GM23338 (cell line): ENCODE data around the gene KRT84. TPM values are rescaled to one million over a fixed set of nuclear protein-coding genes. Genes with fewer than 3 reads are reported as not detected.

Experiments
- ATAC-seq: fragments of 200-7000 bp; cut with Tn5 transposase; 3 replicates; pipeline ENCODE4 v1.9.1; 2020
- DNase-seq: peaks from one replicate; pipeline ENCODE4 v3.0.0-alpha.2; 2015; ENCODE audit warnings: low spot score
- H2AFZ ChIP-seq: fragments of 200-600 bp; sonication (generic); 2 replicates; pipeline ENCODE4 v1.8.0; 2016; ENCODE audit warnings: antibody characterized with exemption, mild to moderate bottlenecking, moderate library complexity
- H3F3A ChIP-seq: fragments of 200-600 bp; sonication (generic); replicated peaks from 2 replicates; pipeline ENCODE4 v1.8.0; 2017; ENCODE audit warnings: antibody characterized with exemption, mixed run types, low read depth
- H3K27ac ChIP-seq: fragments of 200-600 bp; sonication (generic); 2 replicates; pipeline ENCODE4 v1.6.1; 2016; ENCODE audit warnings: low read depth
- H3K27me3 ChIP-seq: fragments of 200-600 bp; sonication (generic); 2 replicates; pipeline ENCODE4 v1.8.0; 2016; ENCODE audit warnings: mild to moderate bottlenecking, mixed run types, moderate library complexity; ENCODE audit not compliant: insufficient read depth
- H3K36me3 ChIP-seq: fragments of 200-600 bp; sonication (generic); 2 replicates; pipeline ENCODE4 v1.8.0; 2016; ENCODE audit warnings: mild to moderate bottlenecking; ENCODE audit not compliant: insufficient read depth
- H3K4me1 ChIP-seq: fragments of 200-600 bp; sonication (generic); 2 replicates; pipeline ENCODE4 v1.8.0; 2016; ENCODE audit warnings: mild to moderate bottlenecking, moderate library complexity; ENCODE audit not compliant: insufficient read depth
- H3K4me2 ChIP-seq: fragments of 200-600 bp; sonication (generic); 2 replicates; pipeline ENCODE4 v1.7.1; 2017; ENCODE audit warnings: mixed run types
- H3K4me3 ChIP-seq: fragments of 200-600 bp; sonication (generic); 2 replicates; pipeline ENCODE4 v1.6.1; 2016; ENCODE audit warnings: mixed run types
- H3K79me2 ChIP-seq: fragments of 200-600 bp; sonication (generic); replicated peaks from 2 replicates; pipeline ENCODE4 v1.8.0; 2017; ENCODE audit warnings: mild to moderate bottlenecking; ENCODE audit not compliant: insufficient read depth
- H3K9me2 ChIP-seq: fragments of 200-600 bp; sonication (generic); 2 replicates; pipeline ENCODE4 v1.8.0; 2017; ENCODE audit not compliant: insufficient read depth
- H4K20me1 ChIP-seq: fragments of 200-600 bp; sonication (generic); replicated peaks from 2 replicates; pipeline ENCODE4 v1.8.0; 2017; ENCODE audit warnings: mild to moderate bottlenecking; ENCODE audit not compliant: insufficient read depth
- H3K27ac Mint-ChIP-seq: 2 replicates; pipeline ENCODE4 v1.8.0; 2020; ENCODE audit warnings: inconsistent platforms, mild to moderate bottlenecking, moderate library complexity, mixed read lengths
- H3K27me3 Mint-ChIP-seq: 3 replicates; pipeline ENCODE4 v1.8.0; 2022; ENCODE audit warnings: low read depth, mild to moderate bottlenecking, moderate library complexity, mixed read lengths, inconsistent platforms; ENCODE audit not compliant: insufficient read depth, poor library complexity
- H3K36me3 Mint-ChIP-seq: 3 replicates; pipeline ENCODE4 v1.8.0; 2021; ENCODE audit warnings: low read depth, mild to moderate bottlenecking, inconsistent platforms, moderate library complexity, mixed read lengths
- H3K4me1 Mint-ChIP-seq: 3 replicates; pipeline ENCODE4 v1.8.0; 2020; ENCODE audit warnings: mild to moderate bottlenecking, inconsistent platforms, mixed read lengths
- H3K4me3 Mint-ChIP-seq: 3 replicates; pipeline ENCODE4 v1.8.0; 2021; ENCODE audit warnings: moderate library complexity, mild to moderate bottlenecking, inconsistent platforms, mixed read lengths
- H3K9me3 Mint-ChIP-seq: 3 replicates; pipeline ENCODE4 v1.8.0; 2020; ENCODE audit warnings: moderate library complexity, mild to moderate bottlenecking, inconsistent platforms, mixed read lengths
- CREB1 ChIP-seq: fragments of 250-450 bp; sonication (Bioruptor Pico); IDR thresholded peaks from 2 replicates; pipeline ENCODE4 v1.5.0; 2020; ENCODE audit warnings: low read depth, mild to moderate bottlenecking, moderate library complexity
- ETS1 ChIP-seq: IDR thresholded peaks from 2 replicates; pipeline ENCODE4 v1.6.1; 2016; ENCODE audit warnings: antibody characterized with exemption
- EZH2 ChIP-seq: fragments of 200-600 bp; sonication (generic); IDR thresholded peaks from one replicate; pipeline ENCODE4 v1.8.0; 2017; ENCODE audit warnings: antibody characterized with exemption, mild to moderate bottlenecking, low read depth; ENCODE audit not compliant: unreplicated experiment
- EZH2phosphoT487 ChIP-seq: fragments of 200-600 bp; sonication (generic); IDR thresholded peaks from one replicate; pipeline ENCODE4 v1.8.1; 2018; ENCODE audit warnings: antibody characterized with exemption; ENCODE audit not compliant: unreplicated experiment
- JUNB ChIP-seq: IDR thresholded peaks from one replicate; pipeline ENCODE4 v1.6.1; 2016; ENCODE audit warnings: antibody characterized with exemption; ENCODE audit not compliant: unreplicated experiment
- NANOG ChIP-seq: IDR thresholded peaks from 2 replicates; pipeline ENCODE4 v1.6.1; 2016; ENCODE audit warnings: antibody characterized with exemption, borderline replicate concordance
- POLR2AphosphoS5 ChIP-seq: IDR thresholded peaks from 2 replicates; pipeline ENCODE4 v1.6.1; 2016; ENCODE audit warnings: antibody characterized with exemption, low read depth
- REST ChIP-seq: IDR thresholded peaks from one replicate; pipeline ENCODE4 v1.6.1; 2018; ENCODE audit warnings: antibody characterized with exemption; ENCODE audit not compliant: unreplicated experiment
- STAT1 ChIP-seq: IDR thresholded peaks from one replicate; pipeline ENCODE4 v1.6.1; 2016; ENCODE audit warnings: antibody characterized with exemption; ENCODE audit not compliant: unreplicated experiment
- ZNF114 ChIP-seq: fragments of 250-450 bp; sonication (Bioruptor Pico); IDR thresholded peaks from 2 replicates; pipeline ENCODE4 v1.5.0; 2020; ENCODE audit warnings: mild to moderate bottlenecking, moderate library complexity
- ZNF331 ChIP-seq: fragments of 250-450 bp; sonication (Bioruptor Pico); IDR thresholded peaks from 2 replicates; pipeline ENCODE4 v1.5.0; 2020; ENCODE audit warnings: low read depth, mild to moderate bottlenecking, moderate library complexity
- ZNF462 ChIP-seq: fragments of 250-450 bp; sonication (Bioruptor Pico); IDR thresholded peaks from 2 replicates; pipeline ENCODE4 v1.5.0; 2020; ENCODE audit warnings: mild to moderate bottlenecking, moderate library complexity
- polyA plus RNA-seq: library from polyadenylated mRNA; unstranded; fragments of >200 nt; fragmentation: Nextera tagmentation; extraction: Ambion mirVana; gene quantifications from 2 replicates; pipeline ENCODE4 v1.2.1, GENCODE V29; 2016
- total RNA-seq: library from RNA; depleted of rRNA; stranded (reverse); fragments of >200 nt; shearing (Covaris generic); gene quantifications from 2 replicates; pipeline ENCODE4 v1.2.3, GENCODE V29; 2014
- TF ChIP-seq, protein P1 (sequence below), 2 experiments: fragments of 200-600 bp in 1 of 2; sonication (generic) in 1 of 2; conservative IDR thresholded peaks; 2 replicates each; pipeline versions ENCODE4 v1.5.1 to v1.6.1; 2016 to 2017; ENCODE audit warnings: antibody characterized with exemption in 2 of 2, low read depth in 2 of 2, mild to moderate bottlenecking in 2 of 2, moderate library complexity in 1 of 2

KRT84 gene
- total and polyA plus RNA-seq, 2 experiments from 2014 or later: not detected

DNA sequence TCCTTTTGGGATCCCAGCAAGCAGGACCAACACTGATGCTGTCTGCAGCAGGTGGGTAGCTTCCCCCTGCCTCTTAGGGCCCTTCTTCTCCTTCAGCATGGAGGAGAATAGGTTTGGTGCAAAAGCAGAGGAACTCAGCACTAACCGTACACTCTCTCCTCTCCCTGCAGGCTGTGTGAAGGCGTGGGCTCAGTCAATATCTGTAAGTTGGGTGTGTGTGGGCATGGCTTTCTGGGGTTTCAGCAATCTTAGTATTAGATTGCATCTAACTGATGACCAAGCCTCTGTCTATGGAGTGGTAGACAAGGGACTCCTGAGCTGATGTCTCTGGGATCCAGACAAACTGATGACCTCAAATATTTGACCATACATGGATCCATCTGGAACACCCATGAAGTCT, 32.5 kb downstream of the KRT84 start:
- no peaks in the 10 kb centered on the region for H3K36me3 Mint-ChIP-seq
- H3K9me3 Mint-ChIP-seq: no peaks in the 10 kb centered on the region
- Histone ChIP-seq H3K79me2 (no peaks in the 10 kb centered on the region), H3K4me2 (no peak overlapping the region), H3K36me3 (no peaks in the 10 kb centered on the region), H3K9me2 (no peaks in the 10 kb centered on the region), H3K4me1 (no peaks in the 10 kb centered on the region), H3K4me3 (no peak overlapping the region), H3F3A (no peaks in the 10 kb centered on the region), H2AFZ (no peak overlapping the region), H3K27ac (no peak overlapping the region), H4K20me1 (no peaks in the 10 kb centered on the region; the same call in 1 of the 2 replicates), H3K27me3 (no peaks in the 10 kb centered on the region)
- H3K27ac Mint-ChIP-seq: no peak overlapping the region
- no peaks in the 10 kb centered on the region for H3K27me3 Mint-ChIP-seq
- peaks cover 6% of the 10 kb centered on the region; the same call in 2 of the 3 replicates for H3K4me1 Mint-ChIP-seq
- no peak for ATAC-seq
- no peak for DNase-seq
- H3K4me3 Mint-ChIP-seq: no peak overlapping the region
- no peak for TF ChIP-seq JUNB
- no peak for TF ChIP-seq POLR2AphosphoS5
- TF ChIP-seq ETS1: no peak
- TF ChIP-seq NANOG: no peak
- no peak for TF ChIP-seq EZH2
- no peak for TF ChIP-seq ZNF462 (CRISPR knock-in tag)
- no peak for TF ChIP-seq REST
- no peak for TF ChIP-seq CREB1
- TF ChIP-seq, protein P1, sequence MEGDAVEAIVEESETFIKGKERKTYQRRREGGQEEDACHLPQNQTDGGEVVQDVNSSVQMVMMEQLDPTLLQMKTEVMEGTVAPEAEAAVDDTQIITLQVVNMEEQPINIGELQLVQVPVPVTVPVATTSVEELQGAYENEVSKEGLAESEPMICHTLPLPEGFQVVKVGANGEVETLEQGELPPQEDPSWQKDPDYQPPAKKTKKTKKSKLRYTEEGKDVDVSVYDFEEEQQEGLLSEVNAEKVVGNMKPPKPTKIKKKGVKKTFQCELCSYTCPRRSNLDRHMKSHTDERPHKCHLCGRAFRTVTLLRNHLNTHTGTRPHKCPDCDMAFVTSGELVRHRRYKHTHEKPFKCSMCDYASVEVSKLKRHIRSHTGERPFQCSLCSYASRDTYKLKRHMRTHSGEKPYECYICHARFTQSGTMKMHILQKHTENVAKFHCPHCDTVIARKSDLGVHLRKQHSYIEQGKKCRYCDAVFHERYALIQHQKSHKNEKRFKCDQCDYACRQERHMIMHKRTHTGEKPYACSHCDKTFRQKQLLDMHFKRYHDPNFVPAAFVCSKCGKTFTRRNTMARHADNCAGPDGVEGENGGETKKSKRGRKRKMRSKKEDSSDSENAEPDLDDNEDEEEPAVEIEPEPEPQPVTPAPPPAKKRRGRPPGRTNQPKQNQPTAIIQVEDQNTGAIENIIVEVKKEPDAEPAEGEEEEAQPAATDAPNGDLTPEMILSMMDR (conservative IDR thresholded peaks at IDR 0.05; ENCODE audit: low read depth in 2 of 2): no peak
- no peak for TF ChIP-seq STAT1
- no peak for TF ChIP-seq ZNF114 (CRISPR knock-in tag)
- no peak for TF ChIP-seq ZNF331
- TF ChIP-seq EZH2phosphoT487: no peak
